Measurements from ENCODE around the gene PALM.
A peak's percentile ranks its signal among the peaks of the same experiment; 100 is the strongest.
"Not testable (repeated sequence)": the region's sequence is repeated elsewhere in the genome, so short reads cannot be mapped to it uniquely, and the experiment has no call there.

The PALM gene

GRCh38 chr19:679418-680286, 29.1 kb upstream of the PALM start:
- no peak for DNase-seq

GRCh38 chr19:680287-681028, 28.3 kb upstream of the PALM start:
- DNase-seq, result peak; percentile 98

GRCh38 chr19:681029-682019, 27.4 kb upstream of the PALM start:
- no peak for DNase-seq

GRCh38 chr19:682678-683320, 25.9 kb upstream of the PALM start:
- no peak for DNase-seq

GRCh38 chr19:685454-685931, 23.2 kb upstream of the PALM start:
- DNase-seq, result no peak

- DNase-seq, result no peak
These were observed 22.0 kb upstream of the PALM start for GRCh38 chr19:686589-687297.

GRCh38 chr19:687569-688166, 21.1 kb upstream of the PALM start:
- DNase-seq, result no peak

GRCh38 chr19:688214-688613, 20.5 kb upstream of the PALM start:
- DNase-seq, result no peak

- DNase-seq, result no peak
These were observed 19.7 kb upstream of the PALM start for GRCh38 chr19:688992-689391.

GRCh38 chr19:690203-690602, 18.5 kb upstream of the PALM start:
- DNase-seq, result no peak

- DNase-seq, result no peak
These were observed 14.0 kb upstream of the PALM start for GRCh38 chr19:694481-695351.

- DNase-seq, result no peak
These were observed 13.3 kb upstream of the PALM start, which contains the start of gene PRSS57 for GRCh38 chr19:695352-695949. Gene PRSS57 (minus strand): TSS chr19:695452. CDS start chr19:695430, 22 bp downstream.

- DNase-seq, result not testable (repeated sequence)
These were observed 10.2 kb upstream of the PALM start for GRCh38 chr19:698529-698928.

GRCh38 chr19:699885-700284, 8.8 kb upstream of the PALM start:
- not testable (repeated sequence) for DNase-seq

- DNase-seq, result not testable (repeated sequence)
These were observed 5.9 kb upstream of the PALM start for GRCh38 chr19:702847-703246.

- DNase-seq, result no peak
These were observed 5.4 kb upstream of the PALM start for GRCh38 chr19:703329-703650.

GRCh38 chr19:703651-704446, 4.9 kb upstream of the PALM start:
- DNase-seq, result peak; percentile 95

- DNase-seq, result no peak
These were observed 4.3 kb upstream of the PALM start for GRCh38 chr19:704447-704741.

Data from GDM1 (cell line).